GM18867 (cell line): ENCODE data around the gene SULT2B1.

Experiments
- ATAC-seq: cut with Tn5 transposase; IDR thresholded peaks from one replicate; pipeline ENCODE4 v1.9.1; 2021; ENCODE audit warnings: mild to moderate bottlenecking, moderate library complexity; ENCODE audit not compliant: unreplicated experiment

The SULT2B1 gene

GRCh38 chr19:48646722-48647216 is 94.8 kb downstream of the SULT2B1 start:
- no peak for ATAC-seq

- ATAC-seq = no peak
Observed at GRCh38 chr19:48648134-48648533, 96.2 kb downstream of the SULT2B1 start.
